ENCODE results near the gene OR10V1. TPM values are rescaled to one million over a fixed set of nuclear protein-coding genes. Genes with fewer than 3 reads are reported as not detected.

OR10V1 gene
- total RNA-seq, 2 donors from 2014 or later, result not detected

DNA sequence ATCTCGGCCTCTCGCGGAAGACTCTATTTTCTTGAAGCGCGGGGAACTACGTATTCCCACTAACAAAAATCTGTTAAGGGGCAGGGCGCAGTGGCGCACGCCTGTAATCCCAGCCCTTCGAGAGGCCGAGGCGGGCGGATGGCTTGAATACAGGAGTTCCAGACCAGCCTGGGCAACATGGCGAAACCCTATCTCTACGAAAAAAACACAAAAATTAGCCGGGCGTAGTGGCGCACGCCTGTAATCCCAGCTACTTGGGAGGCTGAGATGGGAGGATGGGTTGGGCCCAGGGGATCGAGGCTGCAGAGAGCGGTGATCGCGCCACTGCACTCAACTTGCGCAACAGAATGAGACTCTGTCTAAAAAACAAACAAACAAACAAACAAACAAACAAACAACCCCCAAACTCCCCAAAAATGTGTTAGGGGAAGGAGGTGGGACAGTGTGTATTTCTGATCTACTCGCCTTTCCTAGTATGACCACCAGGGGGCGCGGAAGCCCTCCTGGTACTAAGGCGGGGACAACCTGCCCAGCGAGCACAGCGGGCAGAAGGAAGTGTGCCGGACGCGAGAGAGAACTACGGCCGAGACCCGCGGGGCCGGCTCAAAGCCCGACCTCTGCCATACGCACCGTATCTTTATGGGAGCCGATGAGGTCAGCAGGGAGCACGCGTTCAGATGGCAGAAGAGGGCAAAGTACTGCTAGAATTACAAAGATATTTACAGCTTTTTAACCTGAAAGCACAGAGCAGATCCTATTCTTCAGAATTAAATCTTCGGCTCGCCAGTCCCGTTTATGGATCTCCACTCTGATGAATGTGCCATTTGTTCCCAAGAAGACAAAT lies 40.2 kb upstream of the OR10V1 start:
- Histone ChIP-seq H3K27ac (peak overlapping the region; percentile 96 to 97), H3K36me3 (no peaks in the 10 kb centered on the region), H3K27me3 (replicated peaks; ENCODE audit: insufficient read depth) (no peaks in the 10 kb centered on the region), H3K4me3 (peak overlapping the region; percentile 99), H3K4me1 (ENCODE audit: control insufficient read depth in 1 of 2, low read depth in 2 of 2) (peaks cover 7 to 13% of the 10 kb centered on the region in 2 donors), H3K9me3 (no peaks in the 10 kb centered on the region)
- peak; percentile 55 for DNase-seq (ENCODE audit: low spot score)
- ATAC-seq (ENCODE audit: insufficient number of reproducible peaks, low FRiP score, low read depth), result peak; percentile 74
- TF ChIP-seq, protein P1, sequence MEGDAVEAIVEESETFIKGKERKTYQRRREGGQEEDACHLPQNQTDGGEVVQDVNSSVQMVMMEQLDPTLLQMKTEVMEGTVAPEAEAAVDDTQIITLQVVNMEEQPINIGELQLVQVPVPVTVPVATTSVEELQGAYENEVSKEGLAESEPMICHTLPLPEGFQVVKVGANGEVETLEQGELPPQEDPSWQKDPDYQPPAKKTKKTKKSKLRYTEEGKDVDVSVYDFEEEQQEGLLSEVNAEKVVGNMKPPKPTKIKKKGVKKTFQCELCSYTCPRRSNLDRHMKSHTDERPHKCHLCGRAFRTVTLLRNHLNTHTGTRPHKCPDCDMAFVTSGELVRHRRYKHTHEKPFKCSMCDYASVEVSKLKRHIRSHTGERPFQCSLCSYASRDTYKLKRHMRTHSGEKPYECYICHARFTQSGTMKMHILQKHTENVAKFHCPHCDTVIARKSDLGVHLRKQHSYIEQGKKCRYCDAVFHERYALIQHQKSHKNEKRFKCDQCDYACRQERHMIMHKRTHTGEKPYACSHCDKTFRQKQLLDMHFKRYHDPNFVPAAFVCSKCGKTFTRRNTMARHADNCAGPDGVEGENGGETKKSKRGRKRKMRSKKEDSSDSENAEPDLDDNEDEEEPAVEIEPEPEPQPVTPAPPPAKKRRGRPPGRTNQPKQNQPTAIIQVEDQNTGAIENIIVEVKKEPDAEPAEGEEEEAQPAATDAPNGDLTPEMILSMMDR (IDR thresholded peaks at IDR 0.05), result peak; percentile 95

DNA sequence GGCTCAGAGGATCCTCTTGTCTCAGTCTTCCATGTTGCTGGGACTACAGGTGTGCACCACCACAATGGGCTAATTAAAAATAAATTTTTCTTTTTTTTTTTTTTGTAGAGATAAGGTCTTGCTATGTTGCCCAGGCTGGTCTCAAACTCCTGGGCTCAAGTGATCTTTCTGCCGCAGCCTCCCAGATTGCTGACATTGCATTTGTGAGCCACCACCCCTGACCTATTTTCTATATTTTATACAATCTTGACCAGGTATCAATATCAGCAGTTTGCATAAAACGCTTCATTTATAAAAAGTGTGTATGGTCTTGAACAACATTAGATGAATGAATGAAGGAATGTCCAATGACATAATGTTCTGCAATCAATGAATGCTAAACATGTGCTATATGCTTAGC lies 32.5 kb upstream of the OR10V1 start:
- no peaks in the 10 kb centered on the region for H3K27me3 ChIP-seq (replicated peaks; ENCODE audit: insufficient read depth)
- DNase-seq (ENCODE audit: low spot score), result no peak
- TF ChIP-seq, protein P1 (IDR thresholded peaks at IDR 0.05), result no peak
- ATAC-seq (ENCODE audit: insufficient number of reproducible peaks, low FRiP score, low read depth), result no peak
- no peak overlapping the region for H3K4me3 ChIP-seq
- no peaks in the 10 kb centered on the region for H3K9me3 ChIP-seq
- no peaks in the 10 kb centered on the region for H3K36me3 ChIP-seq
- H3K27ac ChIP-seq, result no peak overlapping the region
- no peaks in the 10 kb centered on the region for H3K4me1 ChIP-seq (ENCODE audit: control insufficient read depth in 1 of 2, low read depth in 2 of 2)

DNA sequence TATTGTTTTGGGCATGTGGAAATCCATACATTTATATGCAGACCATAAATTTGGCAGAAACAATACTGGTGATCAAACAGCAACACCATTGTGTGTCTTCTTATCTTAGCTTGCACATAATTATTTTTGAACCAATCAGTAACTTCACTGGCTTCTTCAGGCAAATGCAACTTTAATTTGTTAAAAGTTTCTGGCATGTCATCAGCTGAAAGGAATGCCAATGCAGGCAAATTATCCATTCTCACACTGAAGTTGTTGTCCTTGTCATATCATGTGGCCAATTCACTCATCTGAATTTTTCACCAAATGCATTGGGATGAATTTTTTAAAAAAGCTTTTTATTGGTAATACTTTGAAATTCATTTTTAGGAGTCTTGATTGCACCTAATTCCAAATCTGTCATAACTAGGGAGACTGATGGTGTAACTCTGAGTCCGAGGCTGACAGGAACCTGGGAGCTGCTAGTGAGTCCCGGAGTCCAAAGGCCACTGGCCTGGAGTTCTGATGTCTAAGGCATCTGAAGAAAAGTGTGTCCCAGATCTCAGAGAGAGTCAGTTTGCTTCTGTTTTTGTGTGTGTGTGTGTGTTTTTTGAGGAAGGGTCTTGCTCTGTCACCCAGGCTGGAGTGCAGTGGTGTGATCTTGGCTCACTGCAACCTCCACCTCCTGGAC lies 17.4 kb upstream of the OR10V1 start:
- H3K4me1 ChIP-seq (ENCODE audit: control insufficient read depth in 1 of 2, low read depth in 2 of 2), result no peaks in the 10 kb centered on the region
- no peak overlapping the region for H3K4me3 ChIP-seq
- H3K27me3 ChIP-seq (replicated peaks; ENCODE audit: insufficient read depth), result no peaks in the 10 kb centered on the region
- no peaks in the 10 kb centered on the region for H3K9me3 ChIP-seq
- no peaks in the 10 kb centered on the region for H3K36me3 ChIP-seq
- H3K27ac ChIP-seq, result no peak overlapping the region
- no peak for DNase-seq (ENCODE audit: low spot score)
- ATAC-seq (ENCODE audit: insufficient number of reproducible peaks, low FRiP score, low read depth), result no peak
- TF ChIP-seq, protein P1 (IDR thresholded peaks at IDR 0.05), result no peak

DNA sequence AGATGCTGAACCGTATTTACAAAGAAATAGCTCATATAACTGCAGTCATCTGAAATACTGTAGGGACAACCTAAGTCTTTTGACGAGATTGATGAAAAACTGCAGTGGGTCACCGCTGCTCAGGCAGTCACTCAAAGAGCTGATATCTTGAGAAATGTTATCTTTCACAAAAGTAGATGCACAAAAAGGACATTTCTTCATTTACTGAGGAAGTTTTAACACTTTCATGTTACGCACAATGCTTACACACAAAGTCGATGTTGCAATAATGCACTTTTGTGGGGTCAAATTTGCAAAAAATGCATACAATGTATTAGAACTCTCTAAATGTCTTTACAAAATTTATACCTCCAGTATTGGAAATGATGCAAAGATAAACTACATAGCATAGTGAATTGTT lies 16.2 kb upstream of the OR10V1 start:
- ATAC-seq (ENCODE audit: insufficient number of reproducible peaks, low FRiP score, low read depth), result no peak
- Histone ChIP-seq H3K4me1 (ENCODE audit: control insufficient read depth in 1 of 2, low read depth in 2 of 2) (no peaks in the 10 kb centered on the region), H3K27ac (no peak overlapping the region), H3K27me3 (replicated peaks; ENCODE audit: insufficient read depth) (no peaks in the 10 kb centered on the region), H3K4me3 (no peak overlapping the region), H3K36me3 (no peaks in the 10 kb centered on the region), H3K9me3 (no peaks in the 10 kb centered on the region)
- DNase-seq (ENCODE audit: low spot score), result no peak
- TF ChIP-seq, protein P1 (IDR thresholded peaks at IDR 0.05), result no peak

DNA sequence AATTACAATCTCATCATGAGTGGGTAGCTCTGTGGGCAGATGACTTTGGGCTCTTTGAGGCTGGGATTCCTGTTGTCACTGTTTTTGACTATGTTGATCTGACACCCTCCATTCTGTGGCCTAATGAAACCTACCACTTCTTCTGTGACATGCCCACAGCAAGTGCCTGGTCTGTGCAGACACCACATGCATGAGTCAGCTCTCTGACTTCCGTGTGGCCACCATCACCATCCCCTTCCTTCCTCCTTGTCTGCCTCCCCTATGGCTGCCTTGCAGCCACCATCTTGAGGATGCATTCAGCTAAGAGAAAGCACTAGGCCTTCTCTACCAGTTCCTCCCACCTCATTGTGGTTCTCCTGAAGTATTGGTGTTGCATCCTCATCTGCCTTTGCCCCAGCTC lies 15.3 kb upstream of the OR10V1 start:
- Histone ChIP-seq H3K36me3 (no peaks in the 10 kb centered on the region), H3K9me3 (no peaks in the 10 kb centered on the region), H3K27me3 (replicated peaks; ENCODE audit: insufficient read depth) (no peaks in the 10 kb centered on the region), H3K27ac (no peak overlapping the region), H3K4me1 (ENCODE audit: control insufficient read depth in 1 of 2, low read depth in 2 of 2) (no peaks in the 10 kb centered on the region), H3K4me3 (no peak overlapping the region)
- ATAC-seq (ENCODE audit: insufficient number of reproducible peaks, low FRiP score, low read depth), result no peak
- TF ChIP-seq, protein P1 (IDR thresholded peaks at IDR 0.05), result no peak
- DNase-seq (ENCODE audit: low spot score), result no peak
